Inferior parietal cortex (tissue), 1 donor: ENCODE results near the gene TOR1AIP1.
"Not testable (repeated sequence)": the region's sequence is repeated elsewhere in the genome, so short reads cannot be mapped to it uniquely, and the experiment has no call there.

Source experiments
- DNase-seq: peaks from one replicate; pipeline ENCODE4 v3.0.0-alpha.2; 2016; ENCODE audit errors: extremely low spot score

TOR1AIP1 gene

DNA sequence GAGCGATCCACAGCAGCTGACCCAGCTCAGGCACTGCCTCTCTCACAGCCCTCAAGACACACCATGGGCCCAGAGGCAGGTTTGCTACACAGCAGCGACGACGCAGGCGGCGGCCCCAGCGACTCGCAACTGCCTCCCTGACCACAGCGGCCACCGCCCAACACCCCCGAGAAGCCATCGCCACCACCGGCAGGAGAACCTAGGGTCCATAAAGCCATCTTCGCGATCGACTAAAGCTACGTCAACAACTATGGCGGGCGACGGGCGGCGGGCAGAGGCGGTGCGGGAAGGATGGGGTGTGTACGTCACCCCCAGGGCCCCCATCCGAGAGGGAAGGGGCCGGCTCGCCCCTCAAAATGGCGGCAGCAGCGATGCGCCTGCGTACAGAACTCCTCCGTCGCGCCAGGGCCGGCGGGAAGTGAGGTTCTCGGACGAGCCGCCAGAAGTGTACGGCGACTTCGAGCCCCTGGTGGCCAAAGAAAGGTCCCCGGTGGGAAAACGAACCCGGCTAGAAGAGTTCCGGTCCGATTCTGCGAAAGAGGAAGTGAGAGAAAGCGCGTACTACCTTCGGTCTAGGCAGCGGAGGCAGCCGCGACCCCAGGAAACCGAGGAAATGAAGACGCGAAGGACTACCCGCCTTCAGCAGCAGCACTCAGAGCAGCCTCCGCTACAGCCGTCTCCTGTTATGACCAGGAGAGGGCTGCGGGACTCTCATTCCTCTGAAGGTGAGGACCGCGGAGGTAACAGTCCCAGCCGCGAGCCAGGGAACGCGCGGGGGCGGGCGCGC, at the start of gene TOR1AIP1:
Gene TOR1AIP1, plus strand, starts transcription at position 33 of the 787 bp plus-strand sequence. Its CDS starts 218 bp downstream, at position 251.
- DNase-seq: peak; percentile 98

GRCh38 chr1:179836686-179837445, 45.2 kb upstream of the TOR1AIP1 start:
- DNase-seq: not testable (repeated sequence)

GRCh38 chr1:179840107-179840506, 42.0 kb upstream of the TOR1AIP1 start:
- DNase-seq: no peak

- DNase-seq: no peak
Measured at GRCh38 chr1:179848233-179848632, 33.9 kb upstream of the TOR1AIP1 start.

GRCh38 chr1:179853102-179853501, 29.0 kb upstream of the TOR1AIP1 start:
- DNase-seq: no peak

- not testable (repeated sequence) for DNase-seq
Measured at GRCh38 chr1:179855831-179856230, 26.3 kb upstream of the TOR1AIP1 start.

DNA sequence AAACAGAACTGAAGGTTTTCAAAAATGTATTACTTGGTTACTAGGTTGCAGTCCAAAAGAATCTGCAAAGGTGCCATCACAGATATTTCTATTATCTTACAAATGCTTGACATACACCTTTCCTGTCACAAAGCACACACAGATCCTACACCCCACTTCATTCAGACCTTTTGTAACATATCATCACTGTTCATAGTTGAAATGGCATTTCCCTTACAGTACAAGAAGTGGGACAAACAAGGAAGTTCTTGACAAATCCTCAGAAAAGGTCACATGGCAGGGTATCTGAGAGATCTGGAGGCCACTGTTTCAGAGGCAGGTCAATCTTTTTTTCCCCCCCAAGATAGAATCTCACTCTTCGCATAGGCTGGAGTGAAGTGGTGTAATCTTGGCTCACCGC, 25.8 kb upstream of the TOR1AIP1 start:
- no peak for DNase-seq

DNA sequence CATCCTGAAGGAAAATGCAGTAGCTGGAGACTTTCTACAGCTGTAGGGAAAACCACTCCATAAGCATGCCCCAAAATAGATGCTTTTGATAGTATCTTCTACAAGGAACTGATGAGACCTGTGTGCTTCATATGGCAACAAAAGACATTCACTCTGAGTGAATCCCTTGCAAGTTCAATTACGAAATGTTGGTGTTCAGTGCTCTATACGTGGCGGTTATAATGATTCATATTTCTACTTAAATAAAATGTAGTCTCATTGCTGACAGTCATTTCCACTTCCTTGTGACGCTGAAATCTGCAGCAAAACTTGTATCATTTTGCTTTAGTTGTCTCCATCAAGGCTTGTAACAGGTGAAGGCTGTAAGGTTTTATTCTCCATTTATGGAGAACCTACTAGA, 25.1 kb upstream of the TOR1AIP1 start:
- no peak for DNase-seq

DNA sequence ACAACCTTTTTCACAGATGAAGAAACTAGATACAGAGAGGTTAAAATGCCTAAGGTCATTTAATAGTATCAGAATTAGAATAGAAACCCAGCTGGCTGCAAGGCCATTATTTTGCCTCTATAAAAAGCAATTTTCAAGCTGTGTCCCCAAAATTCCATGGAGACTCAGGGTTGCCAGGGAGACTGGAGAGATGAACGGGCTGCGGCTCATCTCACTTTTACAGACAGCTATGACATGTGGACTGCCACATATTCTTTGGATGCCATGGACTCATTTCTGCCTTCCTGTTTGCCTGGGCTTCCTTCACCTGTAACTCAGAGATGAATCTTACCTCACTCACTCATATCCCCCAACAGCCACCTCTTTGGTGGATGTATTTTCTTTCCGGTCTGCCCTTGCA, 21.4 kb upstream of the TOR1AIP1 start:
- DNase-seq: no peak

DNA sequence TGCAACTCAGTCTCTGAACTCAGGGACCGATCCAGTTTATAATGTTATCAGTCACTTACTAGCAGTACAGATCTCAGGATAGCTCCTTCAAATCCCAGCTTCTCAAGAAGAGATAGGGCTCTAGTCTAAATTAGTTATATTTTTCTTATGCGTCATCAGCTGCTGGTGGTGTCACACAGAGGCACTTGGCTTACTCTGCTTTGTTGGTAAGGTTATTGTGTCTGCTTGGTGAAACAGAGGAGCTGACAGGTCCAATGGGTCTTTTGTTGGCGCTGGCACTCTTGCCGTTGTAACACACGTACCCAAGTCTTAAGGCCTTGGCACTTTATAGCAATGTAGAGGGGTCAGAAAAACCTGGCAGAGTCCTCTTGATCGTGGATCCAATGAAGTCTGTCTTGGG, 16.7 kb upstream of the TOR1AIP1 start:
- no peak for DNase-seq

DNA sequence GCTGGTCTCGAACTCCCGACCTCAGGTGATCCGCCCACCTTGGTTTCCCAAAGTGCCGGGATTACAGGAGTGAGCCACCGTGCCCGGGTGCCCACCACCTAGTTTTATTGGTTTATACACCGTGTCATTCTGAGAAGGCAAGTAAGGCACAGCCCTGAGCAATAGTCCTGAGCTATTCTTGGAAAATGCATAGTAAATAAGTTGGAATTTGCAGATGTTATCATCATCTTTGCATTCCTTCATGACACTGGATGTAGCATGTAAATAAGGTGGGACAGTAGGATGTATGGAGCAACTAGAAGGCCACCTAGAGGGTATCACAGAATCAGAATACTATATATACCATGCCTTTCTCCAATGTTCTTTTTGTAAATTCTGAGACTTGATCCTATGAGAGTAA, 15.5 kb upstream of the TOR1AIP1 start:
- DNase-seq: no peak

GRCh38 chr1:179867493-179868330, 14.4 kb upstream of the TOR1AIP1 start:
- DNase-seq: no peak

- no peak for DNase-seq
Measured at GRCh38 chr1:179870870-179871269, 11.2 kb upstream of the TOR1AIP1 start.

DNA sequence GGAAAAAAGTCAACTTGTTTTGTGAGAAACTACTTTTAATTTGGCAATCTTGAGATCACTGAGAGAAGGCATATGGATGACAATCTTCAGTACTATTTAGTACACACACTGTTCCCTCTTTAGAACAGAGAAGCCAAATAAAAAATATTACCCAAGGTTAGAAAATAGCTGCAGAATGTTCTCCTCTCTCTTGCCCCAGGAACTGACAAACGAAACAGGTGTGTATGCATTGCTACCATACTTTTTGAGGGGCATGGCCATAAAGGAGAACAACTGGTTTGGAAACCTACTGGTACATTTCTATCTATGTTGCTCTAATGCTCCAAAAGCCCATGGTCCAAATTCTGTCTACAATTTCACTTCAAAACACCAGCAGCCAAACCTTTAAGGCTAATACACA, 10.1 kb upstream of the TOR1AIP1 start:
- DNase-seq: no peak

GRCh38 chr1:179872558-179872957, 9.5 kb upstream of the TOR1AIP1 start:
- DNase-seq: no peak

- DNase-seq: no peak
Measured at GRCh38 chr1:179873438-179873851, 8.6 kb upstream of the TOR1AIP1 start.

DNA sequence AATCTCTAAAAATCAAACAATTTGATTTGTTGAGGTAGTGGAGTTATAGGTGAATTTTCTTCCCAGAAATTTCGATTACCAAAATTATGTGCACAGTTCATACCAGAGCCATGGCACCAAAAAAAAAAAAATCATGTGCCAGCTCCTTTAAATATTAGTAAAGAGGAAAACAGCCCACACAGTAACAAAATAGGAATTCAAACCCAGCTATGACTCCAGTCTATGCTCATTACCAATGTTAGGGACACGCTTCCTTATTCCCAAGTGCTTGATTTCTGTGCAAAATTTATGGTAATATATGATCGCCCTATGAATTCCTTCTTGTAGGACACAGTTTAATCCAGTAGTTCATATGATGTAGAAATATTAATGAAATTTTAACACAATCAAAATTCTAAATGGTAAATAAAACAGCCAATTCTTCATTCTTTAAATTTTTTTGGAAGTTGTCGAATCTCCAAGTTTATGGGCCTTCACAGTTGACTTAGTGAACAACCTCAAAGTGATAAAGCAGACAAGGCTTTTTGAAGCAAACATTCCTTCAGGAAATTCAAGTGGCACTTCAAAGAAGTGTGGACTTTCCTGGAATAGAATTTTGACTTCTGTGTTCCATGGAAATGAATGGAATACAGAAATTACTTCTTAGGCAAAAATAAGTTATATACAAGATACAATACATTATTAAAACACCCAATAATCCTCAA, 6.3 kb upstream of the TOR1AIP1 start:
- DNase-seq: no peak

DNA sequence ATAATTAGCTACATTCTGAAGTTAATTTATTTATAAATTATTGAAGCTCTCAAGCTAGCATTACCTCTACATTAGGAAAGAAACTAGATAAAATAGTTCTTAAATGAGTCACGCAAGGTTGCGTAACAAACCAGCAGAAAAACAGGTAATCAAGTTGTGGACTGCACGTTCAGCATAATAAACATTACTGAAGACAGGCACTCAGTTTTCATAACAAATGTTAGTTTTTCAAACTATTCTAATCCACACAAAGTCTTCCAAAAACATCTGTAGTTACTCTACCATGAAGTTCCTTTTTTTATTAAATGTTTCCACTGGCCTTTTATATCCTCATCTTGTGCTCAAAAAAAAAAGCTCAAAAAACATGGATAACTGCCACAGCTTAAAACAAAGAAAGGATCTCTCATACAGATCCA, 5.8 kb upstream of the TOR1AIP1 start:
- DNase-seq: no peak

GRCh38 chr1:179877586-179878265, 4.4 kb upstream of the TOR1AIP1 start, which contains the start of gene TOR1AIP2:
Gene TOR1AIP2, minus strand, starts transcription at chr1:179877803. Its CDS starts 25,138 bp downstream, at chr1:179852665.
- DNase-seq: peak; percentile 96

DNA sequence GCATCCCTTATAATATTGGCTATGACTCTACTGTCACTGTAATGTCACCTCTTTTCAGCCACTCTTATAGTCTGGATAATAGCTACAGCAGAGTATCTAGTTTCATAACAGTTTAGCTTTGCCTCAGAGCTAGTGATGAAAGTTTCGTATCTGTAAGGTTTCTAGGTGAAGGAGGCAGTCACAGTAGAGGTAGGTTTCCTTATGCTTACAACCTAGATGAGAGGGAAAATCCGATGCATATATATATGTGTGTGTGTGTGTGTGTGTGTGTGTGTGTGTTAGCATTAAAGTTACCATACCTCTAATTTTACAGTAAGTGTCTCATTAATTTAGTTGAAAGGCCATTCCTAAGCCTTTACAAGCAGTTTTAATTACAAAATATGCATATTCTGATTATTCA, 2.3 kb upstream of the TOR1AIP1 start:
- no peak for DNase-seq
